GM19397 (cell line): ENCODE measurements around the gene MRLN.
"Not testable (repeated sequence)": the region's sequence is repeated elsewhere in the genome, so short reads cannot be mapped to it uniquely, and the experiment has no call there.

Experiments
- ATAC-seq: cut with Tn5 transposase; IDR thresholded peaks from one replicate; pipeline ENCODE4 v1.9.1; 2021; ENCODE audit warnings: mild to moderate bottlenecking, moderate library complexity; ENCODE audit not compliant: unreplicated experiment

MRLN gene

GRCh38 chr10:59753267-59753666, at the start of gene MRLN:
Gene MRLN (minus strand): TSS chr10:59753455.
- ATAC-seq = no peak

GRCh38 chr10:59801171-59801570, 47.9 kb upstream of the MRLN start:
- ATAC-seq = no peak

- no peak for ATAC-seq
These were observed 46.2 kb upstream of the MRLN start for GRCh38 chr10:59799421-59799820.

GRCh38 chr10:59793919-59794318, 40.7 kb upstream of the MRLN start:
- ATAC-seq = no peak

- no peak for ATAC-seq
These were observed 39.6 kb upstream of the MRLN start for GRCh38 chr10:59792812-59793211.

- no peak for ATAC-seq
These were observed 38.3 kb upstream of the MRLN start for GRCh38 chr10:59791601-59792000.

GRCh38 chr10:59790080-59790479, 36.8 kb upstream of the MRLN start:
- ATAC-seq = not testable (repeated sequence)

- ATAC-seq = not testable (repeated sequence)
These were observed 35.7 kb upstream of the MRLN start for GRCh38 chr10:59788914-59789313.

GRCh38 chr10:59787032-59787431, 33.8 kb upstream of the MRLN start:
- not testable (repeated sequence) for ATAC-seq

- ATAC-seq = not testable (repeated sequence)
These were observed 32.2 kb upstream of the MRLN start for GRCh38 chr10:59785476-59785875.

GRCh38 chr10:59781511-59781910, 28.3 kb upstream of the MRLN start:
- no peak for ATAC-seq

- ATAC-seq = no peak
These were observed 26.7 kb upstream of the MRLN start for GRCh38 chr10:59779756-59780533.

- no peak for ATAC-seq
These were observed 21.2 kb upstream of the MRLN start for GRCh38 chr10:59774451-59774850.

GRCh38 chr10:59773088-59773487, 19.8 kb upstream of the MRLN start:
- no peak for ATAC-seq

GRCh38 chr10:59771162-59771807, 18.0 kb upstream of the MRLN start:
- ATAC-seq = no peak

- ATAC-seq = no peak
These were observed 17.4 kb upstream of the MRLN start for GRCh38 chr10:59770689-59771088.

GRCh38 chr10:59762505-59762904, 9.2 kb upstream of the MRLN start:
- no peak for ATAC-seq

- ATAC-seq = no peak
These were observed 4.7 kb upstream of the MRLN start for GRCh38 chr10:59757966-59758365.

GRCh38 chr10:59754951-59755350, 1.7 kb upstream of the MRLN start:
- no peak for ATAC-seq

GRCh38 chr10:59752278-59752940, 846 bp downstream of the MRLN start:
- ATAC-seq = no peak

GRCh38 chr10:59750155-59750945, 2.9 kb downstream of the MRLN start:
- ATAC-seq = no peak
